Heart left ventricle (tissue), 16 donors: ENCODE measurements around the gene GPC3. TPM values are rescaled to one million over a fixed set of nuclear protein-coding genes. Genes with fewer than 3 reads are reported as not detected.
A peak's percentile ranks its signal among the peaks of the same experiment; 100 is the strongest.

Source experiments
- ATAC-seq, 4 donors: fragments of 200-7000 bp; cut with Tn5 transposase; one replicate each; pipeline ENCODE4 v1.9.1; 2020 to 2022; ENCODE audit warnings: moderate library complexity in 4 of 4, mild to moderate bottlenecking in 3 of 4, moderate number of reproducible peaks in 1 of 4
- DNase-seq, 5 donors: peaks; one replicate each; pipeline ENCODE4 v3.0.0-alpha.2; 2020
- H3K27ac ChIP-seq, 12 donors: fragments of 200-600 bp; sonication (generic) in 4 of 12; one replicate each; pipeline versions ENCODE4 v1.5.0 to v1.8.0; 2016 to 2022; ENCODE audit warnings: mild to moderate bottlenecking in 2 of 12
- H3K27me3 ChIP-seq, 9 donors: fragments of 200-600 bp; sonication (generic) in 2 of 9; one replicate each; pipeline versions ENCODE4 v1.5.1 to v1.8.0; 2016 to 2022; ENCODE audit warnings: mild to moderate bottlenecking in 3 of 9
- H3K36me3 ChIP-seq, 9 donors: fragments of 200-600 bp; sonication (generic) in 2 of 9; one replicate each; pipeline versions ENCODE4 v1.5.0 to v1.8.0; 2018 to 2022; ENCODE audit warnings: mild to moderate bottlenecking in 2 of 9
- H3K4me1 ChIP-seq, 12 donors: fragments of 200-600 bp; sonication (generic) in 4 of 12; one replicate each; pipeline versions ENCODE4 v1.5.0 to v1.8.0; 2016 to 2022; ENCODE audit warnings: mild to moderate bottlenecking in 3 of 12
- H3K4me3 ChIP-seq, 12 donors: fragments of 200-600 bp; sonication (generic) in 4 of 12; one replicate each; pipeline versions ENCODE4 v1.5.0 to v1.8.0; 2017 to 2022; ENCODE audit warnings: mild to moderate bottlenecking in 9 of 12, moderate library complexity in 4 of 12
- H3K9me3 ChIP-seq, 12 donors: fragments of 200-600 bp; sonication (generic) in 4 of 12; one replicate each; pipeline versions ENCODE4 v1.5.0 to v1.8.0; 2016 to 2022; ENCODE audit warnings: mild to moderate bottlenecking in 1 of 12
- CTCF ChIP-seq, 12 donors: fragments of 200-600 bp; sonication (generic) in 4 of 12; IDR thresholded peaks; one replicate each; pipeline versions ENCODE4 v1.5.0 to v1.8.0; 2018 to 2022; ENCODE audit warnings: antibody characterized with exemption in 12 of 12, mild to moderate bottlenecking in 5 of 12
- POLR2A ChIP-seq, 2 donors: fragments of 450-650 bp; IDR thresholded peaks; one replicate each; pipeline ENCODE4 v1.6.1; 2017; ENCODE audit warnings: antibody characterized with exemption in 2 of 2, mild to moderate bottlenecking in 2 of 2, moderate library complexity in 2 of 2
- WGBS, 4 donors: extraction: QIAGEN DNeasy Blood & Tissue Kit in 2 of 4; methylation state at CpG; one replicate each; pipeline versions ENCODE4 v1.1.5 to v1.1.7; 2013 to 2018; 5-methylcytosine and 5-hydroxymethylcytosine counted together
- intact Hi-C, 10 donors: fragments of 100-400 bp; cut with DNase I; formaldehyde crosslinking; loops; one replicate each; pipeline versions ENCODE4 v1.11.1 to v1.14.2; 2022
- polyA plus RNA-seq, 2 donors: library from polyadenylated mRNA; stranded (reverse); fragments of 200-250 nt; gene quantifications; one replicate each; pipeline ENCODE4 v1.2.3, GENCODE V29; 2013
- total RNA-seq, 9 donors: library from RNA; depleted of rRNA in 2 of 9; stranded (reverse); fragments of >200 nt in 2 of 9; fragmentation: NEBNext Ultra II Directional in 3 of 9; extraction: Animal tissue kit (Norgen Biotek cat#: 25700) in 3 of 9; gene quantifications; one replicate each; pipeline versions ENCODE4 v1.1.0 to v1.2.4, GENCODE V29; 2016 to 2023
- donor health status: ischemic (EF 13 %, LVEDD 7.1; RV severe dilation, severe dysfunction).
- donor health status: healthy with polysubstance abuse.
- donor health status: DM: no; HTN: yes; CAD: no.
- donor health status: DM: no; HTN: no; CAD: no.
- donor health status: ischemic (EF 25% LVEDD 6.9; RV normal size, moderate dysfunction).
- donor health status: ischemic (EF 25% LVEDD 5.7; RV mildly dilated, moderate dysfunction).
- donor health status: healthy.
- donor health status: DM: yes; HTN: yes; CAD: no.
- donor health status: ischemic (EF 35%, LVEDD 5.7; RV mildly dilated, moderate dysfunction).
- donor health status: nonischemic (EF 11% LVEDD 7.7; RV severe dilation, severe dysfunction).
- donor health status: DM: yes; HTN: yes; CAD: no.
- donor health status: PGD.
- donor health status: ischemic (EF 29% LVEDD 5.4; RV normal size, mild dysfunction).
- donor health status: nonischemic (EF 23%, LVEDD 6.1; RV moderate dilation, normal function).

GPC3 gene
- total and polyA plus RNA-seq, 11 donors, result 0.19 to 16.9 (median 2.8) TPM

DNA sequence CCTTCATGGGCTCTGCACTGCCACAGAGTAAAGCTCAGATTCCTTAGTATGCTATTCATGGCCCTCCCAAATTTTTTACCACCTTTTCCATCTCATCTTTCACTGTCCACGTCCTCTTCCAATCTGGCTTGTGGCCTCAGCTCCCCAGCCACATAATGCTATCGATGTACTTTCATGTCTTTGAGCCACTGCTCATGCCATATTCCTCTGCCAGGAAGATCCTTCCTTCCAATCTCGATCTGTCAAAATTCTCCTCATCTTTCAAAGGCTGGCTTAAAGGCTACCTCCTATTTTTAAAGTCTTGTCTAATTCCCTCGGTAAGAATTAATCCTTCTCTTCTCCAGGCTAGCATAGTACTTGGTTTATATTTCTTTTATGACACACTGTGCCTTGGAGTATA lies 336.8 kb downstream of the GPC3 start:
- H3K4me3 ChIP-seq, result no peak overlapping the region
- TF ChIP-seq POLR2A (IDR thresholded peaks at IDR 0.05) (no peak), CTCF (IDR thresholded peaks at IDR 0.05) (no peak)
- intact Hi-C loops, result no loop called here
- no peaks in the 10 kb centered on the region for H3K36me3 ChIP-seq
- DNase-seq (no peak), ATAC-seq (no peak)
- no peak overlapping the region for H3K27ac ChIP-seq
- WGBS, 4 donors, result 69 to 89% (median 78%) methylated on average over 4 of the region's 4 CpGs
- H3K4me1 ChIP-seq, result peaks cover 0 to 12% (median 0%) of the 10 kb centered on the region in 12 donors
- H3K9me3 ChIP-seq, result no peaks in the 10 kb centered on the region
- H3K27me3 ChIP-seq, result peaks cover 0 to 7% (median 0%) of the 10 kb centered on the region in 9 donors

DNA sequence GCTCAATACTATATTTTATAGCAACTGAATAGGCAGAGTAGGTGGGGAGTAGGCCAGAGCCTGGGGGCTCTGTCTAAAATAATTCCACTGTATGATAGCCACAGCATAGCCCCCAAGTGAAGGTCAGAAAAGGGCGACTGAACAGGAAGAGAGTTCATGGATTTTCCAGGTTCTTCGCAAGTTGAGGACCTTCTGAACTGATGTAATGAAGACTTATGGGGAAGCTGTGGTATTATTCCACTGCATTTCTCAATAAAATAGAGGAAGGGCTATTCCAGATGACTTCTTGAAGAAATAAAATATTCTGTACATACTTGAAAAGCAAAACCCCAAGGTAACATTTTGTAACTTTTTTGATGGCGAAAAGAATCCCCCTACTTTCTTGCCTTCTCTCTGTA lies 338.7 kb downstream of the GPC3 start:
- TF ChIP-seq CTCF (IDR thresholded peaks at IDR 0.05), result no peak
- TF ChIP-seq POLR2A (IDR thresholded peaks at IDR 0.05), result no peak
- WGBS, 4 donors, result 77 to 84% (median 80%) methylated on average over 3 of the region's 3 CpGs

GRCh38 chrX:133645977-133646718 lies 339.2 kb downstream of the GPC3 start:
- H3K27me3 ChIP-seq, result peaks cover 0 to 5% (median 0%) of the 10 kb centered on the region in 9 donors
- 61 to 70% (median 68%) methylated on average over 5 of the region's 5 CpGs for WGBS, 4 donors
- TF ChIP-seq CTCF (IDR thresholded peaks at IDR 0.05), result no peak
- TF ChIP-seq POLR2A (IDR thresholded peaks at IDR 0.05), result no peak
- peak overlapping the region in 1 of 12 donors; percentile 29 for H3K27ac ChIP-seq
- intact Hi-C loops, result no loop called here
- H3K9me3 ChIP-seq, result no peaks in the 10 kb centered on the region
- no peak for DNase-seq
- no peak overlapping the region for H3K4me3 ChIP-seq
- H3K36me3 ChIP-seq, result no peaks in the 10 kb centered on the region
- peaks cover 0 to 12% (median 0%) of the 10 kb centered on the region in 12 donors for H3K4me1 ChIP-seq
- ATAC-seq, result peak in 3 of 4 donors; percentile 56 to 85 (median 74)

More for the DNA sequence above, 338.7 kb downstream of the GPC3 start:
- peaks cover 0 to 12% (median 0%) of the 10 kb centered on the region in 12 donors for H3K4me1 ChIP-seq
- H3K27ac ChIP-seq, result peak overlapping the region in 1 of 12 donors; percentile 29
- no peak for DNase-seq
- intact Hi-C loops, result no loop called here
- peaks cover 0 to 2% (median 0%) of the 10 kb centered on the region in 9 donors for H3K27me3 ChIP-seq
- H3K9me3 ChIP-seq, result no peaks in the 10 kb centered on the region
- no peaks in the 10 kb centered on the region for H3K36me3 ChIP-seq
- no peak for ATAC-seq
- no peak overlapping the region for H3K4me3 ChIP-seq

DNA sequence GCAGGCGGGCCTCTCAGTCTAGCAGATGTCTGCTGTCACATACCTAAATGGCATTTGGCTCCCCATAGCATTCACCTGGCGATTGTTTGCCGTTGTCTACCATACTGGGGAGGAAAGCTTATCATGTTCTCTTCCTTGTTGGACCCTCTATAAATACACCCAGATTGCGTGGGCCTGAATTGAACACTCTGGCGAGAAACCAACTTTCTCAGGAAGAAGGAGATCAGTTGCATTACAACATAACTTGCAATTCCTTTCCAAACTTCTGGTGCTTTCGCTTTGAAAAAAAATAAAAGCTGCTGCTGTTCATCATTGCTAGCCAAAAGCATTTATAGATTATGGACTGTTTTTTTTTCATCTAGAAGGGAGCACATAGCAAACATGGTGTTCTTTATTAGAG lies 340.1 kb downstream of the GPC3 start:
- WGBS, 4 donors, result 23 to 62% (median 43%) methylated on average over 6 of the region's 6 CpGs
- H3K27me3 ChIP-seq, result peaks cover 0 to 5% (median 0%) of the 10 kb centered on the region in 9 donors
- ATAC-seq, result peak in 3 of 4 donors; percentile 42 to 51 (median 42)
- H3K4me1 ChIP-seq, result peaks cover 0 to 12% (median 0%) of the 10 kb centered on the region in 12 donors
- H3K4me3 ChIP-seq, result no peak overlapping the region
- H3K9me3 ChIP-seq, result no peaks in the 10 kb centered on the region
- intact Hi-C loops, result no loop called here
- no peaks in the 10 kb centered on the region for H3K36me3 ChIP-seq
- TF ChIP-seq POLR2A (IDR thresholded peaks at IDR 0.05), result no peak
- no peak for TF ChIP-seq CTCF (IDR thresholded peaks at IDR 0.05)
- DNase-seq, result peak in 1 of 5 donors; percentile 17
- H3K27ac ChIP-seq, result peak overlapping the region in 1 of 12 donors; percentile 17
